GM12891 (cell line): ENCODE measurements around the gene STAT5A.
A peak's percentile ranks its signal among the peaks of the same experiment; 100 is the strongest.

ENCODE experiments used
- DNase-seq: peaks from one replicate; pipeline ENCODE4 v3.0.0; 2011; ENCODE audit warnings: low spot score; ENCODE audit not compliant: insufficient read length
- FAIRE-seq: peaks from 2 replicates; lab custom pipeline; 2011; peaks lifted over from hg19 to GRCh38; lab: Jason Lieb, UNC
- PAX5 ChIP-seq: IDR thresholded peaks from 2 replicates; pipeline ENCODE4 v1.6.1; 2011; ENCODE audit warnings: low read length, moderate library complexity, mild to moderate bottlenecking; ENCODE audit not compliant: insufficient read depth, severe bottlenecking
- POLR2A ChIP-seq: IDR thresholded peaks from 2 replicates; pipeline ENCODE4 v1.6.1; 2011; ENCODE audit warnings: low read depth, low read length, control low read depth
- POLR2AphosphoS5 ChIP-seq: IDR thresholded peaks from 2 replicates; pipeline ENCODE4 v1.6.1; 2011; ENCODE audit warnings: low read depth, low read length, control low read depth
- POU2F2 ChIP-seq: IDR thresholded peaks from 2 replicates; pipeline ENCODE4 v1.6.1; 2011; ENCODE audit warnings: low read depth, mild to moderate bottlenecking, control low read depth, low read length, moderate library complexity
- SPI1 ChIP-seq: IDR thresholded peaks from 2 replicates; pipeline ENCODE4 v1.6.1; 2011; ENCODE audit warnings: low read depth, low read length, control low read depth
- TAF1 ChIP-seq: IDR thresholded peaks from 2 replicates; pipeline ENCODE4 v1.6.1; 2011; ENCODE audit warnings: low read depth, low read length, control low read depth

The STAT5A gene

GRCh38 chr17:42338427-42338985 lies 50.2 kb downstream of the STAT5A start:
- DNase-seq (no peak), FAIRE-seq (no peak)
- TF ChIP-seq POU2F2: no peak
- TF ChIP-seq SPI1: no peak
- TF ChIP-seq TAF1: no peak
- TF ChIP-seq POLR2AphosphoS5: no peak
- no peak for TF ChIP-seq PAX5
- no peak for TF ChIP-seq POLR2A

- no peak for TF ChIP-seq POLR2AphosphoS5
- no peak for TF ChIP-seq PAX5
- TF ChIP-seq POU2F2: no peak
- no peak for TF ChIP-seq TAF1
- TF ChIP-seq POLR2A: no peak
- TF ChIP-seq SPI1: no peak
- no peak for DNase-seq
- no peak for FAIRE-seq
Measured at GRCh38 chr17:42339221-42339620, 50.9 kb downstream of the STAT5A start.

- no peak for TF ChIP-seq POU2F2
- TF ChIP-seq PAX5: no peak
- no peak for TF ChIP-seq POLR2AphosphoS5
- TF ChIP-seq POLR2A: no peak
- no peak for TF ChIP-seq TAF1
- no peak for TF ChIP-seq SPI1
Measured at GRCh38 chr17:42340691-42341127, 52.4 kb downstream of the STAT5A start.

GRCh38 chr17:42341568-42341967 lies 53.3 kb downstream of the STAT5A start:
- FAIRE-seq (no peak), DNase-seq (no peak)
- TF ChIP-seq POLR2AphosphoS5: no peak
- no peak for TF ChIP-seq POLR2A
- TF ChIP-seq SPI1: no peak
- no peak for TF ChIP-seq POU2F2
- TF ChIP-seq TAF1: no peak
- no peak for TF ChIP-seq PAX5

More at GRCh38 chr17:42340691-42341127, 52.4 kb downstream of the STAT5A start:
- FAIRE-seq (peak; percentile 31), DNase-seq (no peak)

GRCh38 chr17:42342242-42343008 lies 54.1 kb downstream of the STAT5A start:
- DNase-seq (no peak), FAIRE-seq (no peak)
- no peak for TF ChIP-seq POLR2A
- TF ChIP-seq POLR2AphosphoS5: no peak
- no peak for TF ChIP-seq TAF1
- no peak for TF ChIP-seq PAX5
- no peak for TF ChIP-seq SPI1
- no peak for TF ChIP-seq POU2F2

- TF ChIP-seq TAF1: no peak
- no peak for TF ChIP-seq POLR2AphosphoS5
- TF ChIP-seq POU2F2: no peak
- TF ChIP-seq PAX5: no peak
- DNase-seq (no peak), FAIRE-seq (no peak)
Measured at GRCh38 chr17:42345396-42346073, 57.2 kb downstream of the STAT5A start.

GRCh38 chr17:42346481-42346880 lies 58.2 kb downstream of the STAT5A start:
- no peak for FAIRE-seq
- DNase-seq: no peak
- TF ChIP-seq POU2F2: no peak

- DNase-seq (no peak), FAIRE-seq (no peak)
- TF ChIP-seq POLR2A: no peak
- no peak for TF ChIP-seq TAF1
- no peak for TF ChIP-seq POLR2AphosphoS5
- TF ChIP-seq PAX5: no peak
- no peak for TF ChIP-seq SPI1
- no peak for TF ChIP-seq POU2F2
Measured at GRCh38 chr17:42347198-42347597, 58.9 kb downstream of the STAT5A start.

- no peak for TF ChIP-seq TAF1
- no peak for TF ChIP-seq POLR2AphosphoS5
- TF ChIP-seq PAX5: no peak
- no peak for TF ChIP-seq POU2F2
- TF ChIP-seq POLR2A: no peak
- TF ChIP-seq SPI1: no peak
- DNase-seq (no peak), FAIRE-seq (no peak)
Measured at GRCh38 chr17:42347606-42348005, 59.3 kb downstream of the STAT5A start.

GRCh38 chr17:42348104-42348503 lies 59.8 kb downstream of the STAT5A start:
- DNase-seq: no peak
- no peak for FAIRE-seq
- TF ChIP-seq PAX5 (no peak), POLR2A (no peak)
